Measurements from ENCODE around the gene PIK3C2G. TPM values are rescaled to one million over a fixed set of nuclear protein-coding genes. Genes with fewer than 3 reads are reported as not detected.

Gene PIK3C2G
- total and polyA plus RNA-seq, 5 experiments from 2014 or later: not detected

GRCh38 chr12:18634382-18634781 is 373.1 kb downstream of the PIK3C2G start:
- DNase-seq (no peak), ATAC-seq (no peak)
- POLR2A ChIA-PET: no interaction called here
- Mint-ChIP-seq H3K27ac (no peak overlapping the region), H3K27me3 (no peaks in the 10 kb centered on the region), H3K9me3 (peaks cover 0 to 12% (median 4%) of the 10 kb centered on the region in 9 donors), H3K4me1 (no peaks in the 10 kb centered on the region), H3K36me3 (no peaks in the 10 kb centered on the region), H3K4me3 (no peak overlapping the region)

- H3K9me3 Mint-ChIP-seq: peaks cover 0 to 10% (median 0%) of the 10 kb centered on the region in 9 donors
- H3K27me3 Mint-ChIP-seq: peaks cover 0 to 3% (median 0%) of the 10 kb centered on the region in 5 donors
- no peaks in the 10 kb centered on the region for H3K36me3 Mint-ChIP-seq
- no peaks in the 10 kb centered on the region for H3K4me1 Mint-ChIP-seq
- H3K27ac Mint-ChIP-seq: no peak overlapping the region
- POLR2A ChIA-PET: no interaction called here
- no peak overlapping the region for H3K4me3 Mint-ChIP-seq
- ATAC-seq (no peak), DNase-seq (no peak)
Observed at GRCh38 chr12:18640321-18640955, 379.1 kb downstream of the PIK3C2G start.

- Mint-ChIP-seq H3K4me3 (no peak overlapping the region), H3K9me3 (peaks cover 0 to 9% (median 0%) of the 10 kb centered on the region in 9 donors), H3K27me3 (peaks cover 0 to 3% (median 0%) of the 10 kb centered on the region in 5 donors), H3K27ac (no peak overlapping the region), H3K4me1 (no peaks in the 10 kb centered on the region), H3K36me3 (no peaks in the 10 kb centered on the region)
- no peak for ATAC-seq
- POLR2A ChIA-PET: no interaction called here
- no peak for DNase-seq
Observed at GRCh38 chr12:18643681-18644080, 382.4 kb downstream of the PIK3C2G start.

DNA sequence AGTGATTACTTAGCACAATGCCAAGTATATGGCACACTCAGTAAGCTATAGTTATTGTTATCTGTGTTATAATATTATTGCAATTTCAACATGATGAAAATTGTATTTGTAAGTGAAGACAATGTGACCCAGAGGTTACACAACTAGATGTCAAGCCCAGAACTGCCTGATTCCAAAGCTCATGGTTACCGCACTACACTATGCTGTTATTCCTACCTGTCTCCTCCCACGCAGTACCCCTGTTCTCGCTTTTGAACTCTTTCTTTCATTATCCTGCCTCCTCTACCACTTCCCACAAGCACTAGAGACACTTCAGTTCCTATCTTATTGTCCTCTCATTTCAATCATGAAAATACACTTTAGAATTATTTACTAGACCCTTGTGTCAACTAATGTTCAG is 383.2 kb downstream of the PIK3C2G start:
- no peaks in the 10 kb centered on the region for H3K36me3 Mint-ChIP-seq
- no peaks in the 10 kb centered on the region for H3K4me1 Mint-ChIP-seq
- H3K27me3 Mint-ChIP-seq: peaks cover 0 to 3% (median 0%) of the 10 kb centered on the region in 5 donors
- no peak for DNase-seq
- H3K4me3 Mint-ChIP-seq: no peak overlapping the region
- no peak for ATAC-seq
- H3K9me3 Mint-ChIP-seq: peaks cover 0 to 12% (median 0%) of the 10 kb centered on the region in 9 donors
- H3K27ac Mint-ChIP-seq: no peak overlapping the region
- POLR2A ChIA-PET: no interaction called here

GRCh38 chr12:18646286-18646890 is 385.1 kb downstream of the PIK3C2G start:
- no peak for DNase-seq
- no peaks in the 10 kb centered on the region for H3K4me1 Mint-ChIP-seq
- POLR2A ChIA-PET: no interaction called here
- no peaks in the 10 kb centered on the region for H3K36me3 Mint-ChIP-seq
- peaks cover 0 to 12% (median 0%) of the 10 kb centered on the region in 9 donors for H3K9me3 Mint-ChIP-seq
- H3K27me3 Mint-ChIP-seq: peaks cover 0 to 8% (median 0%) of the 10 kb centered on the region in 5 donors
- no peak overlapping the region for H3K4me3 Mint-ChIP-seq
- H3K27ac Mint-ChIP-seq: no peak overlapping the region
- no peak for ATAC-seq

GRCh38 chr12:18651525-18651924 is 390.2 kb downstream of the PIK3C2G start:
- ATAC-seq: no peak
- DNase-seq: no peak
- no peak overlapping the region for H3K4me3 Mint-ChIP-seq
- peaks cover 0 to 5% (median 0%) of the 10 kb centered on the region in 5 donors for H3K27me3 Mint-ChIP-seq
- POLR2A ChIA-PET: no interaction called here
- no peaks in the 10 kb centered on the region for H3K36me3 Mint-ChIP-seq
- H3K27ac Mint-ChIP-seq: no peak overlapping the region
- H3K4me1 Mint-ChIP-seq: no peaks in the 10 kb centered on the region
- peaks cover 0 to 20% (median 5%) of the 10 kb centered on the region in 9 donors for H3K9me3 Mint-ChIP-seq

GRCh38 chr12:18652596-18652995 is 391.3 kb downstream of the PIK3C2G start:
- Mint-ChIP-seq H3K27ac (no peak overlapping the region), H3K27me3 (peaks cover 0 to 5% (median 0%) of the 10 kb centered on the region in 5 donors), H3K4me3 (no peak overlapping the region), H3K36me3 (no peaks in the 10 kb centered on the region), H3K4me1 (no peaks in the 10 kb centered on the region), H3K9me3 (peaks cover 2 to 31% (median 11%) of the 10 kb centered on the region in 9 donors)
- ATAC-seq (no peak), DNase-seq (no peak)
- POLR2A ChIA-PET: no interaction called here

GRCh38 chr12:18653465-18653864 is 392.1 kb downstream of the PIK3C2G start:
- Mint-ChIP-seq H3K27me3 (peaks cover 0 to 5% (median 0%) of the 10 kb centered on the region in 5 donors), H3K36me3 (no peaks in the 10 kb centered on the region), H3K4me1 (no peaks in the 10 kb centered on the region), H3K27ac (no peak overlapping the region), H3K4me3 (no peak overlapping the region), H3K9me3 (peaks cover 6 to 40% (median 15%) of the 10 kb centered on the region in 9 donors)
- ATAC-seq (no peak), DNase-seq (no peak)
- POLR2A ChIA-PET: no interaction called here

DNA sequence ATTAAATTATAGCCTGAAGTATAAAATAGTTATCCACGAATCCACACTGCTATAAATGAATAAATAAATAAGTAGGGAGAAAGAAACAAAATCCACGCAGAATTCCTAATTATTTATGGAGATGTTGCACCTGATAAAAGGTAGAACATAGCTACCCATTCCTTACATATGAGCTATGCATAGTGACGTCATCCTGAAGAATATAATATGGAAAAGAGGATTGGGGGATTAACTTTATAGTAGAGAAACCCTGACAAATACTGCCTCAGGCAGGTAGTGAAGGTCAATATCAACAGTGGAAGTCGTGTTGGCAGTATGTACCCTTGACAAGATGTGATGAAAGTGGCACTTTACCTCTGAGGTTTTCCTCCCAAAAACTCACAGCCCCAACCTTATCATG is 394.0 kb downstream of the PIK3C2G start:
- DNase-seq (no peak), ATAC-seq (no peak)
- H3K4me1 Mint-ChIP-seq: no peaks in the 10 kb centered on the region
- no peak overlapping the region for H3K4me3 Mint-ChIP-seq
- H3K27ac Mint-ChIP-seq: no peak overlapping the region
- POLR2A ChIA-PET: no interaction called here
- H3K9me3 Mint-ChIP-seq: peaks cover 9 to 53% (median 20%) of the 10 kb centered on the region in 9 donors
- peaks cover 0 to 5% (median 0%) of the 10 kb centered on the region in 5 donors for H3K27me3 Mint-ChIP-seq
- H3K36me3 Mint-ChIP-seq: no peaks in the 10 kb centered on the region

DNA sequence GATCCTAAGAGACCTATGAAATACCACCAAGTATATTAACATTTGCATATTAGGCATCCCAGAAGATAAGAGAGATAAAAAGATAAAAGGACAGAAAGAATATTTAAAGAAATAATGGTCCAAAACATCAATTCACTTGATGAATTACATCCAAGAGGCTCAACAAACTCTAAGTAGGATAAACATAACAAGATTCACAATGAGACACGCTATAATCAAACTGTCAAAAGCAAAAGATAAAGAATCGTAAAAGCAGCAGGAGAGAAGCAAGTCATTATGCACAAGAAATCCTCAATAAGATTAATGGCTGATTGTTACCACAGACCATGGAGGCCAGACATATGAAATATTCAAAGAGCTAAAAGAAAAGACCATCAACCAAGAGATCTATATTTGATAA is 396.9 kb downstream of the PIK3C2G start:
- no peak overlapping the region for H3K4me3 Mint-ChIP-seq
- H3K27ac Mint-ChIP-seq: no peak overlapping the region
- no peak for ATAC-seq

DNA sequence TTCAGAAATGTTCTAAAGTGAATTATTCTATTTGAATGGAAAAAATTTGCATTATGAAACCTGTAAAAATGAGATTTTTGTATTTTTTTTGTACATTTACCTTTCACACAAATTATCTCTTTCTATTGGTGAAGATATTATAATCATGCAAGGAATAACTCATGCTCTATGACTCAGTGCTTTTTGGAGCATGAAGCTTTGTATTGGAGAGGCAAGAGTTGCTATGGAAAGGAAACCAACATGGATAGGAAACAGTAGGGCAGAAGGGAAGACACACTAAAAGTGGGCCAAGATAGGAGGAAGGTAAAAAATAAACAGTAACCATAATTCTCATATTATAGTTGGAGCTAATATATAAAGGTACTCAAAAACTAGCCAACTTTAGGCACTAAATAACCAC is 397.5 kb downstream of the PIK3C2G start:
- no peaks in the 10 kb centered on the region for H3K27me3 Mint-ChIP-seq

More for the DNA sequence above, 396.9 kb downstream of the PIK3C2G start:
- POLR2A ChIA-PET: no interaction called here
- no peak for DNase-seq
- Mint-ChIP-seq H3K4me1 (no peaks in the 10 kb centered on the region), H3K27me3 (no peaks in the 10 kb centered on the region), H3K9me3 (peaks cover 16 to 70% (median 28%) of the 10 kb centered on the region in 9 donors), H3K36me3 (peaks cover 0 to 4% (median 0%) of the 10 kb centered on the region in 3 donors)

GRCh38 chr12:18676141-18676540 is 414.8 kb downstream of the PIK3C2G start:
- H3K4me3 Mint-ChIP-seq: no peak overlapping the region
- peaks cover 0 to 24% (median 2%) of the 10 kb centered on the region in 9 donors for H3K9me3 Mint-ChIP-seq
- H3K27me3 Mint-ChIP-seq: no peaks in the 10 kb centered on the region
- ATAC-seq (no peak), DNase-seq (no peak)
- no peaks in the 10 kb centered on the region for H3K36me3 Mint-ChIP-seq
- H3K4me1 Mint-ChIP-seq: no peaks in the 10 kb centered on the region
- POLR2A ChIA-PET: no interaction called here
- no peak overlapping the region for H3K27ac Mint-ChIP-seq

More for the DNA sequence above, 397.5 kb downstream of the PIK3C2G start:
- Mint-ChIP-seq H3K4me3 (no peak overlapping the region), H3K27ac (no peak overlapping the region), H3K36me3 (peaks cover 0 to 4% (median 0%) of the 10 kb centered on the region in 3 donors), H3K9me3 (peaks cover 16 to 72% (median 28%) of the 10 kb centered on the region in 9 donors), H3K4me1 (no peaks in the 10 kb centered on the region)
- DNase-seq: no peak
- POLR2A ChIA-PET: no interaction called here
- no peak for ATAC-seq

GRCh38 chr12:18676996-18677588 is 415.8 kb downstream of the PIK3C2G start:
- H3K27ac Mint-ChIP-seq: no peak overlapping the region
- POLR2A ChIA-PET: no interaction called here
- H3K27me3 Mint-ChIP-seq: no peaks in the 10 kb centered on the region
- DNase-seq (no peak), ATAC-seq (no peak)
- H3K4me1 Mint-ChIP-seq: no peaks in the 10 kb centered on the region
- H3K4me3 Mint-ChIP-seq: no peak overlapping the region
- peaks cover 0 to 24% (median 2%) of the 10 kb centered on the region in 9 donors for H3K9me3 Mint-ChIP-seq
- H3K36me3 Mint-ChIP-seq: no peaks in the 10 kb centered on the region
